HUES6 (cell line): ENCODE measurements around the gene GCSH.

Source experiments
- H3K27ac ChIP-seq: 2 replicates; pipeline ENCODE4 v1.7.0; 2013; ENCODE audit warnings: low read depth, mild to moderate bottlenecking, low read length, inconsistent platforms
- H3K27me3 ChIP-seq: 2 replicates; pipeline ENCODE4 v1.6.1; 2013; ENCODE audit warnings: low read length; ENCODE audit not compliant: control insufficient read depth, insufficient read depth
- H3K36me3 ChIP-seq: 2 replicates; pipeline ENCODE4 v1.6.1; 2013; ENCODE audit warnings: low read length; ENCODE audit not compliant: control insufficient read depth, insufficient read depth
- H3K4me1 ChIP-seq: 2 replicates; pipeline ENCODE4 v1.6.1; 2013; ENCODE audit warnings: low read length; ENCODE audit not compliant: control insufficient read depth, insufficient read depth
- H3K4me3 ChIP-seq: 2 replicates; pipeline ENCODE4 v1.5.1; 2013; ENCODE audit warnings: low read depth, low read length
- H3K9ac ChIP-seq: one replicate; pipeline ENCODE4 v1.6.1; 2013; ENCODE audit warnings: mild to moderate bottlenecking, low read length
- H3K9me3 ChIP-seq: 2 replicates; pipeline ENCODE4 v1.6.1; 2013; ENCODE audit warnings: low read depth, low read length; ENCODE audit not compliant: control insufficient read depth, insufficient read depth

Gene GCSH

DNA sequence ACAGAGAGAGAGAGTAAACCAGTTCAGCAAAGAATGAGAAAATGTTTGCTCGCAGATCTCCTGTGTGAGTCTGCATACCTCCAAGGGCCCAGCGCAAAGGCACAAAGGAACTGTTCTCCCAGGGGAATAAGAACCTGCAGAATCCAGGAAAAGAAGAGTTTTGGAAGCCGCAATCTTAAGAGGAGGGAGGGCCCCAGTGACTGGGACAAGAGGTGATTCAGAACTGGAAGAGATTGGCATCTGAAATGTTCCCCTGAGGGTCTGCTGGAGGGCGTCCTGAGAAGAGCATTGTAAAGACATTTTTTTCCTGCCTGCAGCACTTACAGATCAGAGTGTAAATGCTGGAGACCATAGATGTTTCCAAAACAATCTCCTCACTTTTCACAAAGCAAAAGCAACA, 54.5 kb downstream of the GCSH start:
- Histone ChIP-seq H3K9ac (no peak overlapping the region), H3K9me3 (no peaks in the 10 kb centered on the region), H3K4me3 (no peak overlapping the region), H3K27ac (no peak overlapping the region), H3K4me1 (peaks cover 7% of the 10 kb centered on the region), H3K27me3 (no peaks in the 10 kb centered on the region), H3K36me3 (peaks cover 76% of the 10 kb centered on the region)

DNA sequence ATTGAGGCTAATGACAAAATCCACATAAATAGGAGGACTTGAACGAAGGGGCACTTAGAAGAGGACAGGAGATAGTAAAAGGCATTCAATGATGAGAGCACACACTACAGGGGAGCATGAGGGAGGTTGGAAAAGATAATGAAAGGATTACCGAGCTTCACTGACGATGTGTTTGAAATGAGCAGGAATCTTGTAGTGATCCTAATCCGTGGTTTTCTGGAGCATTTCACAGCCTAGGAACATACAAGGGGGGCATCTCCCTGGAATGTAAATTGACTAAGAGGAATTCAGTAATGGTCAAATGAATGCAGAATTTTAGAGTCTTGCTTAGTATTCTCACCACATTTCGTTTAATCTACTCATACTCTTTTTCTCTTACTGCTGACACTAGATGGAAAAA, 55.4 kb downstream of the GCSH start:
- H3K4me1 ChIP-seq: peaks cover 9% of the 10 kb centered on the region
- peaks cover 76% of the 10 kb centered on the region for H3K36me3 ChIP-seq
- no peak overlapping the region for H3K4me3 ChIP-seq
- no peaks in the 10 kb centered on the region for H3K27me3 ChIP-seq
- H3K9ac ChIP-seq: no peak overlapping the region
- H3K9me3 ChIP-seq: no peaks in the 10 kb centered on the region
- no peak overlapping the region for H3K27ac ChIP-seq

DNA sequence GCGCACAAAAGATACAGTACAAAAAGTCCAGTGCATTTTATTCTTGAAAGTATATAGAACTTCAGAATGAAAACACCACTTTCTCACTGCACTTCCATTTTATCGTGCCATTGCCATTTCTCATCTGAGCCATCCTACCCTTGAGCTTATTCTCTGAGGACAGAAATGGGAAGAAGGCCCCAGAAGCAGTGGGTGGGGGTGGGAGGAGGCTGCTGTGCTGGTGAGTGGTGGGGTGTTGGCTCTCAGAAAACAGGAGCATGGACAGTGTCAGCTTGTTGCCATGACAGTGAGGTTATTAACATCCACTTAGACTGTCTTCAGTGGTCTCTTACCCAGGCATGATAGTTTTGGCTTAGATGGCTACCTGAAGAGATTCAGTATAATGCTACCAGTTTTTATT, 56.1 kb downstream of the GCSH start:
- no peak overlapping the region for H3K4me3 ChIP-seq
- H3K27ac ChIP-seq: no peak overlapping the region
- no peak overlapping the region for H3K9ac ChIP-seq
- H3K9me3 ChIP-seq: no peaks in the 10 kb centered on the region
- peaks cover 9% of the 10 kb centered on the region for H3K4me1 ChIP-seq
- H3K36me3 ChIP-seq: peaks cover 68% of the 10 kb centered on the region
- H3K27me3 ChIP-seq: no peaks in the 10 kb centered on the region

DNA sequence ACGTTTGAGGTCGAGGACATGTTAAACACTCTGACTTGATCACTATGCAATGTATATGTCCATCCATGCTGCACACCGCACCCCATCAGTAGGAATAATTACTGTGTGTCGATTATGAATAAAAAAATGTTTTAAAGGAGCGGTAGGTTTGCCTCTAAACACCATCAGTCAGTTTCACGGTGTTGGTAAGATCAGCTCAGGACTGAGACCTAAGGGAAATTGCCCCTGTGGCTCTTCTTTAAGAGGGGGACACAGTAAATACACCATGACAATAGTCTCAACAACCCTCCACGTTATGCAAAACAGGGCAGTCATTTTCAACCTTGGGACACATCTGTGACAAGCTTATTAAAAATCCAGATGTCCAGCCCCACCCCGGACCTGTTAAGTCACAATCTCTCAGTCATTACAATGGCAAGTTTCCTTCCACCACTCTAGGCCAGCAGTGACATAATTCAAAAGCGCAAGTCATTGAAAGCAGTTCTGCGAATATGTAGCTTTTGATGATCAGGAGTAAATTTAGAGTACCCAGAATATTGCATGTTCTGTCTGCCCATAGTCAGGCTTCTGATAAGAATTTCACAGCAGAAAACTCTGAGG, 59.3 kb downstream of the GCSH start:
- Histone ChIP-seq H3K4me1 (peaks cover 9% of the 10 kb centered on the region), H3K36me3 (peaks cover 42% of the 10 kb centered on the region), H3K27me3 (no peaks in the 10 kb centered on the region), H3K9me3 (peaks cover 6% of the 10 kb centered on the region), H3K27ac (no peak overlapping the region), H3K4me3 (peak overlapping the region; percentile 76), H3K9ac (peak overlapping the region; percentile 87)

DNA sequence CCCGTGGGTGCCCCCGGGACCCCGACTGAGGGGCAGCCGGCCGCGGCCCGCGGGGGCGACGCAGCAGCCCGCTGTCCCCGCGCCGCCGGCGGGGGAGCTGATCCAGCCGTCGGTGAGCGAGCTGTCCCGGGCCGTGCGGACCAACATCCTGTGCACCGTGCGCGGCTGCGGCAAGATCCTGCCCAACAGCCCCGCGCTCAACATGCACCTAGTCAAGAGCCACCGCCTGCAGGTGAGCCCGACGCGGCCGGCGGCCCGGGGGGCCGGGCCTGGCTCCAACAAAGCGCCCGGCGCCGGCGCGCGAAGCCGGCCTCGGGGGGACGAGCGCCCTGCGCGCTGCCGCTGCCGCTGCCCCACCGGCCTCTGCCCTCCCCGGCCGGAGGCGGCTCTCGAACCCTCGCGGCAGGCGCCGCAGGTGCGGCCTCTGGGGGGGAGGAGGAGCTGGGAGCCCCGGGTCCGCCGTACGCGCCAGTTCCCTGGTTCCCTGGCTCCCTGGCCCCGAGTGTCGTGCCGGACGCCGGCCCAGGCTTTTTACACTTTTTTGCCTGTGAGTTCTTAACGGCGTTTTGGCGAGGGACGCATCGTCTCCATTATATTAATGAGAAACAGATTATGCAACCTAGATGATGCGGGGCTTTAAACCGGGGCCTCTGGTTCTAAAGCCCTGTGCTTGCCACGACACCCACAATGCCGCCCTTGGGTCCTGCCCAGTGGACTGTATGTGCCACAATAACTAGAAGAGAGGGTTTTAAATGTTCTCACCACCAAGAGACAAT, 60.0 kb downstream of the GCSH start:
- peaks cover 9% of the 10 kb centered on the region for H3K4me1 ChIP-seq
- H3K36me3 ChIP-seq: peaks cover 35% of the 10 kb centered on the region
- peak overlapping the region; percentile 87 for H3K9ac ChIP-seq
- H3K27ac ChIP-seq: no peak overlapping the region
- H3K27me3 ChIP-seq: no peaks in the 10 kb centered on the region
- peak overlapping the region; percentile 76 for H3K4me3 ChIP-seq
- peaks cover 6% of the 10 kb centered on the region for H3K9me3 ChIP-seq

DNA sequence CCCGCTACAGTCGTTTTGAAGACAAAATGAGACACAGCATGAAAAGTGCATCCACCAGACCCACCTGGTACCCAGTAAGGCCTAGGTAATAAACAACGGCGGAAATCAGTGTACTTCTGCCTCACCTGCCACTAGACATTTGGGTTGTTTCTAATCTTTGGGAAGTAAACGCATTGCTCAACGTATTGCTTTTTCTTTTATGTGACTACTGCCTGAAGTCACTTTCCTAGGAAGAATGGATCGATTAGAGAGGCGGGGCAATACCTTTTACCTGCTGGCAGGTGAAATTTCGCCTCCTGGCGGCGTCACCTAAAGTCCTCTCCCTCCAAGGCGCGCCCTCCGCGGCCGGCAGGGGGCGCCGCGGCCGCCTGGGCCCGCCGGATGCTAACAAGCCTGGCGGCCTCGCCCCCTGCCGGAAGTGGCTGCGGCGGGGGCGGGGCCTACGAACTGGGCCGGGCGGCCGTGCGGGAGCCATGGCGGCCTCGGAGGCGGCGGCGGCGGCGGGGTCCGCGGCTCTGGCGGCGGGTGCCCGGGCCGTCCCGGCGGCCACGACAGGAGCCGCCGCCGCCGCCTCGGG, 60.7 kb downstream of the GCSH start, which contains the start of gene ATMIN:
ATMIN (plus strand) TSS at position 445 of the 577 bp plus-strand sequence; CDS start at position 474, 29 bp downstream.
- Histone ChIP-seq H3K27me3 (no peaks in the 10 kb centered on the region), H3K27ac (no peak within 1 kb of the TSS), H3K4me3 (peak within 1 kb of the TSS; percentile 76), H3K9me3 (peaks cover 6% of the 10 kb centered on the region), H3K4me1 (peaks cover 9% of the 10 kb centered on the region), H3K36me3 (peaks cover 28% of the 10 kb centered on the region), H3K9ac (peak within 1 kb of the TSS; percentile 87)
